Glomerular endothelial cell (primary cell): Measurements from ENCODE around the gene SLC29A1. TPM values are rescaled to one million over a fixed set of nuclear protein-coding genes. Genes with fewer than 3 reads are reported as not detected.
"Not testable (repeated sequence)": the region's sequence is repeated elsewhere in the genome, so short reads cannot be mapped to it uniquely, and the experiment has no call there.

Source experiments
- DNase-seq: peaks from one replicate; pipeline ENCODE4 v3.0.0-alpha.2; 2011; ENCODE audit warnings: low read depth, low spot score; ENCODE audit errors: extremely low read depth
- total RNA-seq: library from RNA; depleted of rRNA; stranded (reverse); fragments of >200 nt; gene quantifications from 2 replicates; pipeline ENCODE4 v1.2.3, GENCODE V29; 2015

SLC29A1 gene
- total RNA-seq, 1 donor from 2014 or later, result 208 TPM

- peak; percentile 54 for DNase-seq
These were observed 2.0 kb upstream of the SLC29A1 start for GRCh38 chr6:44221291-44221960.

- DNase-seq, result no peak
These were observed 1.4 kb upstream of the SLC29A1 start for GRCh38 chr6:44221961-44222335.

GRCh38 chr6:44222486-44223318, 693 bp upstream of the SLC29A1 start:
- DNase-seq, result no peak

GRCh38 chr6:44224029-44224964, 902 bp downstream of the SLC29A1 start:
- DNase-seq, result no peak

- no peak for DNase-seq
These were observed 1.5 kb downstream of the SLC29A1 start for GRCh38 chr6:44224965-44225305.

- DNase-seq, result no peak
These were observed 2.4 kb downstream of the SLC29A1 start for GRCh38 chr6:44225579-44226325.

GRCh38 chr6:44226368-44227147, 3.2 kb downstream of the SLC29A1 start:
- no peak for DNase-seq

- no peak for DNase-seq
These were observed 3.9 kb downstream of the SLC29A1 start for GRCh38 chr6:44227148-44227793.

- no peak for DNase-seq
These were observed 4.6 kb downstream of the SLC29A1 start for GRCh38 chr6:44228031-44228430.

- no peak for DNase-seq
These were observed 5.0 kb downstream of the SLC29A1 start for GRCh38 chr6:44228433-44228832.

- DNase-seq, result no peak
These were observed 5.4 kb downstream of the SLC29A1 start for GRCh38 chr6:44228836-44229235.

GRCh38 chr6:44229376-44230033, 6.1 kb downstream of the SLC29A1 start:
- no peak for DNase-seq

- no peak for DNase-seq
These were observed 6.8 kb downstream of the SLC29A1 start for GRCh38 chr6:44230034-44230675.

- not testable (repeated sequence) for DNase-seq
These were observed 8.0 kb downstream of the SLC29A1 start for GRCh38 chr6:44231426-44231825.

- no peak for DNase-seq
These were observed 9.5 kb downstream of the SLC29A1 start for GRCh38 chr6:44232676-44233566.

GRCh38 chr6:44233567-44234100, 10.2 kb downstream of the SLC29A1 start:
- DNase-seq, result no peak
